Mucosa of descending colon (tissue), 3 donors: ENCODE measurements around the gene GLRA2. TPM values are rescaled to one million over a fixed set of nuclear protein-coding genes. Genes with fewer than 3 reads are reported as not detected.

Source experiments
- ATAC-seq: fragments of 200-7000 bp; cut with Tn5 transposase; one replicate; pipeline ENCODE4 v1.9.1; 2020; ENCODE audit warnings: mild to moderate bottlenecking, moderate library complexity
- DNase-seq, 3 donors: peaks; one replicate each; pipeline ENCODE4 v3.0.0-alpha.2; 2020
- H3K36me3 ChIP-seq: fragments of 200-600 bp; one replicate; pipeline ENCODE4 v1.8.0; 2021; ENCODE audit warnings: low read depth, mild to moderate bottlenecking
- H3K4me1 ChIP-seq: fragments of 200-600 bp; one replicate; pipeline ENCODE4 v1.8.0; 2021; ENCODE audit warnings: low read depth, mild to moderate bottlenecking
- H3K4me3 ChIP-seq: fragments of 200-600 bp; one replicate; pipeline ENCODE4 v1.8.0; 2021; ENCODE audit warnings: mild to moderate bottlenecking
- H3K9me3 ChIP-seq: fragments of 200-600 bp; one replicate; pipeline ENCODE4 v1.8.0; 2021; ENCODE audit warnings: mild to moderate bottlenecking
- CTCF ChIP-seq: fragments of 200-600 bp; IDR thresholded peaks from one replicate; pipeline ENCODE4 v1.8.0; 2022; ENCODE audit warnings: antibody characterized with exemption, mild to moderate bottlenecking
- intact Hi-C, 2 donors: fragments of 100-400 bp; cut with DNase I in 1 of 2; cut with micrococcal nuclease in 1 of 2; formaldehyde crosslinking; loops; one replicate each; pipeline versions ENCODE4 v1.11.0 to v1.11.1; 2022; cut with DNase I, micrococcal nuclease
- total RNA-seq, 3 donors: library from RNA; stranded (reverse); fragmentation: NEBNext Ultra II Directional in 2 of 3; extraction: Animal tissue kit (Norgen Biotek cat#: 25700) in 2 of 3; gene quantifications; one replicate each; pipeline versions ENCODE4 v1.2.1 to v1.2.4, GENCODE V29; 2021 to 2023
- donor health status: DM: no; HTN: no; CAD: no; lungs with moderate emphysema.
- donor health status: DM: no; HTN: no; CAD: no.
- donor health status: DM: no; HTN: yes; CAD: no.

The GLRA2 gene
- total RNA-seq, 3 donors from 2014 or later, result 0.57 to 3.2 (median 1.5) TPM

GRCh38 chrX:14700982-14701381, 171.6 kb downstream of the GLRA2 start:
- TF ChIP-seq CTCF, result no peak
- DNase-seq, result no peak
- no peaks in the 10 kb centered on the region for H3K4me1 ChIP-seq
- no peak for ATAC-seq
- intact Hi-C loops, result no loop called here
- no peaks in the 10 kb centered on the region for H3K36me3 ChIP-seq
- H3K4me3 ChIP-seq, result no peak overlapping the region
- no peaks in the 10 kb centered on the region for H3K9me3 ChIP-seq

- no peak for ATAC-seq
Observed at GRCh38 chrX:14702145-14702544, 172.8 kb downstream of the GLRA2 start.

GRCh38 chrX:14712096-14712495, 182.8 kb downstream of the GLRA2 start:
- Histone ChIP-seq H3K4me3 (no peak overlapping the region), H3K36me3 (no peaks in the 10 kb centered on the region), H3K4me1 (no peaks in the 10 kb centered on the region), H3K9me3 (no peaks in the 10 kb centered on the region)
- intact Hi-C loops, result no loop called here
- DNase-seq (no peak), ATAC-seq (no peak)
- no peak for TF ChIP-seq CTCF

More at GRCh38 chrX:14702145-14702544, 172.8 kb downstream of the GLRA2 start:
- H3K4me1 ChIP-seq, result no peaks in the 10 kb centered on the region
- TF ChIP-seq CTCF, result no peak
- no peaks in the 10 kb centered on the region for H3K9me3 ChIP-seq
- no peaks in the 10 kb centered on the region for H3K36me3 ChIP-seq
- H3K4me3 ChIP-seq, result no peak overlapping the region
- no peak for DNase-seq
- intact Hi-C loops, result no loop called here

- ATAC-seq, result no peak
- Histone ChIP-seq H3K4me3 (no peak overlapping the region), H3K4me1 (no peaks in the 10 kb centered on the region), H3K36me3 (no peaks in the 10 kb centered on the region), H3K9me3 (no peaks in the 10 kb centered on the region)
- intact Hi-C loops, result no loop called here
- DNase-seq, result no peak
- TF ChIP-seq CTCF, result no peak
Observed at GRCh38 chrX:14717949-14718348, 188.6 kb downstream of the GLRA2 start.

- TF ChIP-seq CTCF, result no peak
- H3K9me3 ChIP-seq, result no peaks in the 10 kb centered on the region
- no peak overlapping the region for H3K4me3 ChIP-seq
- no peaks in the 10 kb centered on the region for H3K36me3 ChIP-seq
- H3K4me1 ChIP-seq, result no peaks in the 10 kb centered on the region
- intact Hi-C loops, result no loop called here
- ATAC-seq (no peak), DNase-seq (no peak)
Observed at GRCh38 chrX:14718403-14718802, 189.1 kb downstream of the GLRA2 start.

- Histone ChIP-seq H3K4me3 (no peak overlapping the region), H3K9me3 (no peaks in the 10 kb centered on the region), H3K4me1 (no peaks in the 10 kb centered on the region), H3K36me3 (no peaks in the 10 kb centered on the region)
- intact Hi-C loops, result no loop called here
- ATAC-seq (no peak), DNase-seq (no peak)
- no peak for TF ChIP-seq CTCF
Observed at GRCh38 chrX:14729058-14729457, 199.7 kb downstream of the GLRA2 start.
